ENCODE results near the gene SERAC1. TPM values are rescaled to one million over a fixed set of nuclear protein-coding genes. Genes with fewer than 3 reads are reported as not detected.

Gene SERAC1
- total and polyA plus RNA-seq, 10 of the 15 experiments (the other 5 are each of a cell fraction or from before 2014, with no cell fraction given): 0.76 to 2.9 (median 2.2) TPM

- Histone ChIP-seq H3K27me3 (replicated peaks in 1 of 2; ENCODE audit: control insufficient read depth in 2 of 2, insufficient read depth in 2 of 2, low read length in 1 of 2) (no peaks in the 10 kb centered on the region), H3K4me2 (ENCODE audit: control insufficient read depth, insufficient read depth) (no peak overlapping the region), H3K36me3 (ENCODE audit: control insufficient read depth in 2 of 2, insufficient read depth in 2 of 2, low read length in 1 of 2) (no peaks in the 10 kb centered on the region), H4K20me1 (ENCODE audit: control insufficient read depth, insufficient read depth) (no peaks in the 10 kb centered on the region), H3K9ac (ENCODE audit: control insufficient read depth, insufficient read depth, low read length) (no peak overlapping the region), H3K4me3 (no peak overlapping the region), H2AFZ (ENCODE audit: control insufficient read depth, low read depth, low read length) (no peak overlapping the region), H3K79me2 (ENCODE audit: control insufficient read depth, insufficient read depth, low read length) (no peaks in the 10 kb centered on the region), H3K9me3 (replicated peaks; ENCODE audit: control insufficient read depth, insufficient read depth, low read length) (no peaks in the 10 kb centered on the region), H3K27ac (ENCODE audit: control insufficient read depth, insufficient read depth) (no peak overlapping the region), H3K4me1 (ENCODE audit: control insufficient read depth, insufficient read depth, low read length) (no peaks in the 10 kb centered on the region)
- 19% methylated on average over 16 of the region's 16 CpGs for WGBS (ENCODE audit: insufficient coverage, insufficient replicate concordance, low lambda C conversion rate, missing lambda C conversion rate)
- ChIA-PET RAD21 (ENCODE audit: unreplicated experiment) (interaction anchor here (0.7 to 1.6 kb wide), 8 partner anchors 79 to 757 kb away, joined by 3 to 6 read pairs (median 3); no protein-coding TSS in a partner anchor), CTCF (interaction anchor here (0.8 to 3.2 kb wide), 27 partner anchors 10 to 758 kb away, joined by 3 to 19 read pairs (median 4); no protein-coding TSS in a partner anchor), SMC1A (ENCODE audit: uncharacterized antibody, unreplicated experiment) (interaction anchor here (0.7 to 2.4 kb wide), 15 partner anchors 11 to 879 kb away, joined by 3 to 6 read pairs (median 3); no protein-coding TSS in a partner anchor), POLR2A (interaction anchor here (1.2 kb wide), 1 partner anchor 226 kb away, joined by 3 read pairs; no protein-coding TSS in a partner anchor)
- TF ChIP-seq NRF1 (conservative IDR thresholded peaks at IDR 0.05; ENCODE audit: low read depth, low read length): no peak
- no peak for TF ChIP-seq SUZ12 (IDR thresholded peaks at IDR 0.05; ENCODE audit: unreplicated experiment)
- no peak for TF ChIP-seq KLF5 (IDR thresholded peaks at IDR 0.05; ENCODE audit: partially characterized antibody)
- no peak for TF ChIP-seq BMI1 (IDR thresholded peaks at IDR 0.05; ENCODE audit: borderline replicate concordance)
- TF ChIP-seq NFIC (IDR thresholded peaks at IDR 0.05; ENCODE audit: low read depth, low read length): no peak
- 0 out of 4 replicates have a peak, but pooled peaks have one; percentile 1 to 17 for TF ChIP-seq BHLHE40 (IDR thresholded peaks at IDR 0.05; ENCODE audit: borderline replicate concordance in 1 of 2, low read depth in 2 of 2, low read length in 1 of 2)
- no peak for TF ChIP-seq ZNF207 (IDR thresholded peaks at IDR 0.05; ENCODE audit: borderline replicate concordance)
- TF ChIP-seq YY1 (IDR thresholded peaks at IDR 0.05; ENCODE audit: low read depth, low read length): peak; percentile 41; the same call in 1 of the 2 replicates
- 0 out of 2 replicates have a peak, but pooled peaks have one; percentile 32 for TF ChIP-seq RB1 (IDR thresholded peaks at IDR 0.05; ENCODE audit: borderline replicate concordance)
- no peak for TF ChIP-seq IRF3 (IDR thresholded peaks at IDR 0.05)
- peak; percentile 81 to 87 (median 86) for TF ChIP-seq CTCF (IDR thresholded peaks at IDR 0.05 in 2 of 3, conservative IDR thresholded peaks at IDR 0.05 in 1 of 3; ENCODE audit: control insufficient read depth in 2 of 3, extremely low read depth in 1 of 3, insufficient read depth in 1 of 3, low read depth in 3 of 3, low read length in 3 of 3)
- peak; percentile 82; the same call in 1 of the 2 replicates for TF ChIP-seq SMC3 (IDR thresholded peaks at IDR 0.05; ENCODE audit: borderline replicate concordance, low read length)
- peak; percentile 85 for TF ChIP-seq RAD21 (IDR thresholded peaks at IDR 0.05; ENCODE audit: insufficient read depth, low read depth, low read length)
- peak; percentile 23 for DNase-seq (ENCODE audit: low read depth, low spot score)
- FAIRE-seq: peak; percentile 88
- in situ Hi-C loops (cut with MboI): no loop called here
- BruUV-seq (replicated peaks): no TSS peak
- intact Hi-C loops (cut with micrococcal nuclease; ENCODE audit: unreplicated experiment): loop anchor here (1.0 to 10.0 kb wide), 4 partner anchors 91 to 757 kb away; partner anchors contain the start of gene SYNJ2
- peak; percentile 92 for ATAC-seq
Measured at GRCh38 chr6:158072083-158072721, 95.9 kb downstream of the SERAC1 start.

All from GM12878 (cell line).